HepG2 (cell line): ENCODE data around the gene RFX6. TPM values are rescaled to one million over a fixed set of nuclear protein-coding genes. Genes with fewer than 3 reads are reported as not detected.

Source experiments
- ATAC-seq: fragments of 200-7000 bp; cut with Tn5 transposase; 3 replicates; pipeline ENCODE4 v1.9.1; 2020; ENCODE audit warnings: mild to moderate bottlenecking, moderate library complexity
- BruUV-seq: library from RNA; stranded (reverse); fragments of 400-500 nt; replicated peaks from 2 replicates; lab custom pipeline; 2021; lab: Mats Ljungman, UMichigan
- CTCF ChIA-PET: fragments of 300-600 bp; formaldehyde crosslinking; extraction: SDS; loops from one replicate; lab custom pipeline; 2021; ENCODE audit warnings: low total read pairs, inconsistent platforms, low intra/inter-chr PET ratio; lab: Yijun Ruan, JAX
- POLR2A ChIA-PET: fragments of 350-600 bp; sonication (Branson Sonifier 250); formaldehyde crosslinking; loops from one replicate; lab custom pipeline; 2020; ENCODE audit warnings: antibody characterized with exemption, inconsistent platforms; lab: Yijun Ruan, JAX
- DNase-seq: peaks from one replicate; pipeline ENCODE4 v3.0.0-alpha.2; 2015; ENCODE audit warnings: low spot score
- FAIRE-seq: peaks from 3 replicates; lab custom pipeline; 2011; peaks lifted over from hg19 to GRCh38; lab: Jason Lieb, UNC
- H2AFZ ChIP-seq: one replicate; pipeline ENCODE4 v1.6.1; 2011; ENCODE audit warnings: low read length, inconsistent platforms
- H3K27ac ChIP-seq: fragments of 300-600 bp; 3 replicates; pipeline ENCODE4 v1.8.0; 2011; ENCODE audit warnings: mixed run types, mild to moderate bottlenecking, mixed read lengths, low read length, inconsistent platforms; ENCODE audit not compliant: insufficient read depth; ENCODE audit errors: extremely low read length
- H3K27me3 ChIP-seq, 2 experiments: fragments of 200-600 bp in 1 of 2; 2 replicates in 1 of 2; 3 replicates in 1 of 2; pipeline versions ENCODE4 v1.6.0 to v1.8.0; 2011; ENCODE audit warnings: low read length in 2 of 2, mild to moderate bottlenecking in 2 of 2, moderate library complexity in 2 of 2, inconsistent platforms in 1 of 2; ENCODE audit not compliant: insufficient read depth in 2 of 2, control insufficient read depth in 1 of 2
- H3K36me3 ChIP-seq, 2 experiments: fragments of 200-600 bp in 1 of 2; replicated peaks in 1 of 2; 2 replicates in 1 of 2; 3 replicates in 1 of 2; pipeline versions ENCODE4 v1.5.1 to v1.8.0; 2011; ENCODE audit warnings: low read length in 2 of 2, inconsistent platforms in 1 of 2; ENCODE audit not compliant: insufficient read depth in 2 of 2, control insufficient read depth in 1 of 2
- H3K4me1 ChIP-seq: 2 replicates; pipeline ENCODE4 v1.5.1; 2012; ENCODE audit warnings: low read length, inconsistent platforms; ENCODE audit not compliant: insufficient read depth
- H3K4me2 ChIP-seq: 2 replicates; pipeline ENCODE4 v1.6.0; 2011; ENCODE audit warnings: low read depth, low read length, inconsistent platforms
- H3K4me3 ChIP-seq, 3 experiments: fragments of 200-600 bp in 1 of 3; sonication (generic), shearing (Covaris generic) in 1 of 3; replicated peaks in 1 of 3; 2 replicates each; pipeline ENCODE4 v1.5.1; 2011 to 2016; ENCODE audit warnings: low read length in 3 of 3, inconsistent platforms in 2 of 3, low read depth in 2 of 3, mild to moderate bottlenecking in 2 of 3, control low read depth in 1 of 3, mixed read lengths in 1 of 3; ENCODE audit not compliant: insufficient read depth in 1 of 3
- H3K79me2 ChIP-seq: one replicate; pipeline ENCODE4 v1.6.1; 2011; ENCODE audit warnings: low read length, inconsistent platforms; ENCODE audit not compliant: insufficient read depth
- H3K9ac ChIP-seq: 2 replicates; pipeline ENCODE4 v1.6.0; 2011; ENCODE audit warnings: mild to moderate bottlenecking, low read depth, low read length, inconsistent platforms; ENCODE audit not compliant: insufficient read depth
- H3K9me3 ChIP-seq: 2 replicates; pipeline ENCODE4 v1.5.1; 2012; ENCODE audit warnings: mild to moderate bottlenecking, low read length
- H4K20me1 ChIP-seq: 2 replicates; pipeline ENCODE4 v1.6.0; 2011; ENCODE audit warnings: inconsistent platforms, mild to moderate bottlenecking, low read length, moderate library complexity; ENCODE audit not compliant: insufficient read depth
- MAFF ChIP-seq: IDR thresholded peaks from 2 replicates; pipeline ENCODE4 v1.6.1; 2011; ENCODE audit warnings: low read depth, low read length, improper control_type of control experiment
- MAFK ChIP-seq, 2 experiments: IDR thresholded peaks in 1 of 2; conservative IDR thresholded peaks in 1 of 2; 2 replicates each; pipeline ENCODE4 v1.6.1; 2011; ENCODE audit warnings: improper control_type of control experiment in 2 of 2, low read length in 2 of 2
- MEF2D ChIP-seq: sonication (generic); formaldehyde crosslinking; IDR thresholded peaks from 2 replicates; pipeline ENCODE4 v1.5.1; 2020; ENCODE audit warnings: mild to moderate bottlenecking, missing genetic modification reagents
- MTERF4 ChIP-seq: sonication (generic); formaldehyde crosslinking; IDR thresholded peaks from 2 replicates; pipeline ENCODE4 v1.8.0; 2023; ENCODE audit warnings: mild to moderate bottlenecking, missing genetic modification reagents
- NFATC3 ChIP-seq: sonication (generic); formaldehyde crosslinking; IDR thresholded peaks from 2 replicates; pipeline ENCODE4 v1.5.1; 2020; ENCODE audit warnings: mild to moderate bottlenecking, missing genetic modification reagents
- ZFP82 ChIP-seq: sonication (generic); formaldehyde crosslinking; IDR thresholded peaks from 2 replicates; pipeline ENCODE4 v1.5.1; 2020; ENCODE audit warnings: mild to moderate bottlenecking, missing genetic modification reagents, borderline replicate concordance
- in situ Hi-C: cut with HindIII; loops from 2 replicates; pipeline ENCODE4 v1.10.0; 2017; ENCODE audit warnings: low pct_unique_long_range_greater_than_20kb; ENCODE audit not compliant: extremely low pct_ligation_motif_present
- intact Hi-C: fragments of 100-400 bp; cut with micrococcal nuclease; formaldehyde crosslinking; loops from one replicate; pipeline ENCODE4 v1.10.0; 2022; ENCODE audit not compliant: unreplicated experiment
- polyA plus RNA-seq, 8 experiments: library from polyadenylated mRNA; depleted of rRNA in 3 of 8; stranded (reverse) in 7 of 8; unstranded in 1 of 8; fragments of >200 nt; fragmentation: Illumina TruSeq in 4 of 8; extraction: Trizol in 4 of 8; gene quantifications; 2 replicates each; pipeline versions ENCODE4 v1.2.1 to v1.2.3, GENCODE V29; 2011 to 2016; ENCODE audit warnings: low read depth in 4 of 8, missing spikeins in 1 of 8, mixed read lengths in 1 of 8; ENCODE audit not compliant: insufficient read depth in 1 of 8
- total RNA-seq, 5 experiments: library from RNA; depleted of rRNA; stranded (reverse); fragments of >200 nt; fragmentation: Illumina TruSeq; extraction: Trizol; gene quantifications; 2 replicates each; pipeline ENCODE4 v1.2.3, GENCODE V29; 2016; ENCODE audit warnings: low read depth in 1 of 5
- TF ChIP-seq, protein P1 (sequence below): sonication (generic); formaldehyde crosslinking; IDR thresholded peaks from 2 replicates; pipeline ENCODE4 v1.4.0; 2020; ENCODE audit warnings: missing genetic modification reagents
- TF ChIP-seq, protein P2 (sequence below): sonication (generic); formaldehyde crosslinking; IDR thresholded peaks from 2 replicates; pipeline ENCODE4 v1.8.0; 2022; ENCODE audit warnings: mild to moderate bottlenecking, missing genetic modification reagents, borderline replicate concordance

Gene RFX6
- total and polyA plus RNA-seq, 2 of the 13 experiments (the other 11 are each of a cell fraction or from before 2014, with no cell fraction given), result 0.04 TPM; not detected in 1

- no peak overlapping the region for H3K9ac ChIP-seq
- TF ChIP-seq NFATC3 (CRISPR knock-in tag), result no peak
- TF ChIP-seq MAFF, result peak; percentile 12; the same call in 1 of the 2 replicates
- peak in 1 of 2 experiments; percentile 56; a peak in 1 of 4 replicates for TF ChIP-seq MAFK (conservative IDR thresholded peaks at IDR 0.05 in 1 of 2, IDR thresholded peaks at IDR 0.05 in 1 of 2; ENCODE audit: low read length in 2 of 2)
- no peak for FAIRE-seq
- ChIA-PET POLR2A (no interaction called here), CTCF (no interaction called here)
- peaks cover 7% of the 10 kb centered on the region; the same call in 1 of the 2 replicates for H3K9me3 ChIP-seq
- in situ Hi-C loops, result no loop called here
- no peak overlapping the region for H3K4me3 ChIP-seq
- intact Hi-C loops, result no loop called here
- H4K20me1 ChIP-seq, result no peaks in the 10 kb centered on the region
- no peak overlapping the region for H2AFZ ChIP-seq
- H3K36me3 ChIP-seq, result no peaks in the 10 kb centered on the region
- no peak overlapping the region for H3K4me2 ChIP-seq
- no peak overlapping the region for H3K27ac ChIP-seq
- no peaks in the 10 kb centered on the region for H3K27me3 ChIP-seq
- no peak for ATAC-seq
- H3K79me2 ChIP-seq, result no peaks in the 10 kb centered on the region
- no peak for DNase-seq
- no peaks in the 10 kb centered on the region for H3K4me1 ChIP-seq
- BruUV-seq, result no TSS peak
Measured at GRCh38 chr6:116858060-116858459, 19.0 kb upstream of the RFX6 start.

GRCh38 chr6:116859264-116859663 lies 17.8 kb upstream of the RFX6 start:
- Histone ChIP-seq H3K27me3 (no peaks in the 10 kb centered on the region), H3K9me3 (peaks cover 7% of the 10 kb centered on the region; the same call in 1 of the 2 replicates), H3K4me2 (no peak overlapping the region), H3K27ac (no peak overlapping the region), H4K20me1 (no peaks in the 10 kb centered on the region), H3K9ac (no peak overlapping the region), H3K4me3 (no peak overlapping the region), H3K4me1 (no peaks in the 10 kb centered on the region), H2AFZ (no peak overlapping the region), H3K36me3 (no peaks in the 10 kb centered on the region), H3K79me2 (no peaks in the 10 kb centered on the region)
- TF ChIP-seq MEF2D (CRISPR knock-in tag), result no peak
- peak; percentile 95; the same call in 1 of the 2 replicates for TF ChIP-seq ZFP82 (CRISPR knock-in tag)
- TF ChIP-seq, protein P1, sequence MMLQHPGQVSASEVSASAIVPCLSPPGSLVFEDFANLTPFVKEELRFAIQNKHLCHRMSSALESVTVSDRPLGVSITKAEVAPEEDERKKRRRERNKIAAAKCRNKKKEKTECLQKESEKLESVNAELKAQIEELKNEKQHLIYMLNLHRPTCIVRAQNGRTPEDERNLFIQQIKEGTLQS, result no peak
- TF ChIP-seq, protein P2, sequence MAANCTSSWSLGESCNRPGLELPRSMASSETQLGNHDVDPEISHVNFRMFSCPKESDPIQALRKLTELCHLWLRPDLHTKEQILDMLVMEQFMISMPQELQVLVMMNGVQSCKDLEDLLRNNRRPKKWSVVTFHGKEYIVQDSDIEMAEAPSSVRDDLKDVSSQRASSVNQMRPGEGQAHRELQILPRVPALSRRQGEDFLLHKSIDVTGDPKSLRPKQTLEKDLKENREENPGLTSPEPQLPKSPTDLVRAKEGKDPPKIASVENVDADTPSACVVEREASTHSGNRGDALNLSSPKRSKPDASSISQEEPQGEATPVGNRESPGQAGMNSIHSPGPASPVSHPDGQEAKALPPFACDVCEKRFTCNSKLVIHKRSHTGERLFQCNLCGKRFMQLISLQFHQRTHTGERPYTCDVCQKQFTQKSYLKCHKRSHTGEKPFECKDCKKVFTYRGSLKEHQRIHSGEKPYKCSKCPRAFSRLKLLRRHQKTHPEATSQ, result no peak
- TF ChIP-seq MTERF4 (CRISPR knock-in tag), result no peak
- no TSS peak for BruUV-seq
- intact Hi-C loops (no loop called here), in situ Hi-C loops (no loop called here)
- DNase-seq, result no peak
- ATAC-seq, result no peak
- CTCF ChIA-PET, result no interaction called here
- FAIRE-seq, result no peak
- POLR2A ChIA-PET, result no interaction called here
